ENCODE data around the gene AMH. TPM values are rescaled to one million over a fixed set of nuclear protein-coding genes. Genes with fewer than 3 reads are reported as not detected.
A peak's percentile ranks its signal among the peaks of the same experiment; 100 is the strongest.

Gene AMH
- total and polyA plus RNA-seq, 2 experiments from 2014 or later: 1.9 to 6.8 TPM

DNA sequence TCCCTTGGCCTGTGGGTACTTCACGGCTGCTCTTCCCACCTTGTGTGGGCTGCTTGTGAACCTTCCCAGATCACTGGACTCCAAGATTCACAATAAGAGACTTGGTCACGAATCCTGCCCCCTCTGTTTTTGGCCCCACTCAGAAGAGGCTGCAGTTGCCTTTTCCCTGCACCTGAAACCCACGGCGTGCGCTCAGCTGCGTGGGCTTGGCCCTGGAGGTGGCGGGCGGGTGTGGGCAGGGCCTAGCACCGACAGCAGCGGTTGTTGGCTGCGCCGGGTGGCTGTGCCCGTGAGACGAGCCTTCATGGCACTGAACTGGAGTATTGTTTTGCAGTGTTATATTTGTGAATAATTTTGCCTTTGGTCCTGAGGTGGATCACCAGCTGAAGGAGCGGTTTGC, 46.8 kb upstream of the AMH start:
- Histone ChIP-seq H3K9me2 (ENCODE audit: insufficient read depth) (no peaks in the 10 kb centered on the region), H4K20me1 (replicated peaks; ENCODE audit: insufficient read depth) (no peaks in the 10 kb centered on the region; the same call in 1 of the 2 replicates), H3K27me3 (ENCODE audit: insufficient read depth) (no peaks in the 10 kb centered on the region), H3K4me3 (no peak overlapping the region), H3F3A (replicated peaks; ENCODE audit: low read depth) (0 out of 2 replicates have a peak, but pooled peaks cover 6% of the 10 kb centered on the region), H3K36me3 (ENCODE audit: insufficient read depth) (no peaks in the 10 kb centered on the region; the same call in 1 of the 2 replicates), H3K79me2 (replicated peaks; ENCODE audit: insufficient read depth) (peaks cover 20% of the 10 kb centered on the region; the same call in 1 of the 2 replicates), H2AFZ (no peak overlapping the region), H3K27ac (ENCODE audit: low read depth) (peak overlapping the region; percentile 92), H3K4me1 (ENCODE audit: insufficient read depth) (no peaks in the 10 kb centered on the region), H3K4me2 (no peak overlapping the region)
- Mint-ChIP-seq H3K4me1 (peaks cover 6% of the 10 kb centered on the region; the same call in 1 of the 3 replicates), H3K36me3 (ENCODE audit: low read depth) (peaks cover 34% of the 10 kb centered on the region), H3K9me3 (no peaks in the 10 kb centered on the region; the same call in 2 of the 3 replicates), H3K27me3 (ENCODE audit: insufficient read depth, low read depth, poor library complexity) (peaks cover 5% of the 10 kb centered on the region), H3K4me3 (no peak overlapping the region), H3K27ac (no peak overlapping the region)
- ATAC-seq: no peak
- no peak for DNase-seq (ENCODE audit: low spot score)
- TF ChIP-seq, protein P1, sequence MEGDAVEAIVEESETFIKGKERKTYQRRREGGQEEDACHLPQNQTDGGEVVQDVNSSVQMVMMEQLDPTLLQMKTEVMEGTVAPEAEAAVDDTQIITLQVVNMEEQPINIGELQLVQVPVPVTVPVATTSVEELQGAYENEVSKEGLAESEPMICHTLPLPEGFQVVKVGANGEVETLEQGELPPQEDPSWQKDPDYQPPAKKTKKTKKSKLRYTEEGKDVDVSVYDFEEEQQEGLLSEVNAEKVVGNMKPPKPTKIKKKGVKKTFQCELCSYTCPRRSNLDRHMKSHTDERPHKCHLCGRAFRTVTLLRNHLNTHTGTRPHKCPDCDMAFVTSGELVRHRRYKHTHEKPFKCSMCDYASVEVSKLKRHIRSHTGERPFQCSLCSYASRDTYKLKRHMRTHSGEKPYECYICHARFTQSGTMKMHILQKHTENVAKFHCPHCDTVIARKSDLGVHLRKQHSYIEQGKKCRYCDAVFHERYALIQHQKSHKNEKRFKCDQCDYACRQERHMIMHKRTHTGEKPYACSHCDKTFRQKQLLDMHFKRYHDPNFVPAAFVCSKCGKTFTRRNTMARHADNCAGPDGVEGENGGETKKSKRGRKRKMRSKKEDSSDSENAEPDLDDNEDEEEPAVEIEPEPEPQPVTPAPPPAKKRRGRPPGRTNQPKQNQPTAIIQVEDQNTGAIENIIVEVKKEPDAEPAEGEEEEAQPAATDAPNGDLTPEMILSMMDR (conservative IDR thresholded peaks at IDR 0.05; ENCODE audit: low read depth in 2 of 2): no peak
- TF ChIP-seq EZH2phosphoT487 (IDR thresholded peaks at IDR 0.05; ENCODE audit: unreplicated experiment) (no peak), NANOG (IDR thresholded peaks at IDR 0.05; ENCODE audit: borderline replicate concordance) (no peak), CREB1 (CRISPR knock-in tag; IDR thresholded peaks at IDR 0.05; ENCODE audit: low read depth) (no peak), EZH2 (IDR thresholded peaks at IDR 0.05; ENCODE audit: low read depth, unreplicated experiment) (no peak), STAT1 (IDR thresholded peaks at IDR 0.05; ENCODE audit: unreplicated experiment) (no peak), ZNF114 (CRISPR knock-in tag; IDR thresholded peaks at IDR 0.05) (no peak)
- TF ChIP-seq, protein P2, sequence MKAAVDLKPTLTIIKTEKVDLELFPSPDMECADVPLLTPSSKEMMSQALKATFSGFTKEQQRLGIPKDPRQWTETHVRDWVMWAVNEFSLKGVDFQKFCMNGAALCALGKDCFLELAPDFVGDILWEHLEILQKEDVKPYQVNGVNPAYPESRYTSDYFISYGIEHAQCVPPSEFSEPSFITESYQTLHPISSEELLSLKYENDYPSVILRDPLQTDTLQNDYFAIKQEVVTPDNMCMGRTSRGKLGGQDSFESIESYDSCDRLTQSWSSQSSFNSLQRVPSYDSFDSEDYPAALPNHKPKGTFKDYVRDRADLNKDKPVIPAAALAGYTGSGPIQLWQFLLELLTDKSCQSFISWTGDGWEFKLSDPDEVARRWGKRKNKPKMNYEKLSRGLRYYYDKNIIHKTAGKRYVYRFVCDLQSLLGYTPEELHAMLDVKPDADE (IDR thresholded peaks at IDR 0.05): no peak
- TF ChIP-seq, protein P3, sequence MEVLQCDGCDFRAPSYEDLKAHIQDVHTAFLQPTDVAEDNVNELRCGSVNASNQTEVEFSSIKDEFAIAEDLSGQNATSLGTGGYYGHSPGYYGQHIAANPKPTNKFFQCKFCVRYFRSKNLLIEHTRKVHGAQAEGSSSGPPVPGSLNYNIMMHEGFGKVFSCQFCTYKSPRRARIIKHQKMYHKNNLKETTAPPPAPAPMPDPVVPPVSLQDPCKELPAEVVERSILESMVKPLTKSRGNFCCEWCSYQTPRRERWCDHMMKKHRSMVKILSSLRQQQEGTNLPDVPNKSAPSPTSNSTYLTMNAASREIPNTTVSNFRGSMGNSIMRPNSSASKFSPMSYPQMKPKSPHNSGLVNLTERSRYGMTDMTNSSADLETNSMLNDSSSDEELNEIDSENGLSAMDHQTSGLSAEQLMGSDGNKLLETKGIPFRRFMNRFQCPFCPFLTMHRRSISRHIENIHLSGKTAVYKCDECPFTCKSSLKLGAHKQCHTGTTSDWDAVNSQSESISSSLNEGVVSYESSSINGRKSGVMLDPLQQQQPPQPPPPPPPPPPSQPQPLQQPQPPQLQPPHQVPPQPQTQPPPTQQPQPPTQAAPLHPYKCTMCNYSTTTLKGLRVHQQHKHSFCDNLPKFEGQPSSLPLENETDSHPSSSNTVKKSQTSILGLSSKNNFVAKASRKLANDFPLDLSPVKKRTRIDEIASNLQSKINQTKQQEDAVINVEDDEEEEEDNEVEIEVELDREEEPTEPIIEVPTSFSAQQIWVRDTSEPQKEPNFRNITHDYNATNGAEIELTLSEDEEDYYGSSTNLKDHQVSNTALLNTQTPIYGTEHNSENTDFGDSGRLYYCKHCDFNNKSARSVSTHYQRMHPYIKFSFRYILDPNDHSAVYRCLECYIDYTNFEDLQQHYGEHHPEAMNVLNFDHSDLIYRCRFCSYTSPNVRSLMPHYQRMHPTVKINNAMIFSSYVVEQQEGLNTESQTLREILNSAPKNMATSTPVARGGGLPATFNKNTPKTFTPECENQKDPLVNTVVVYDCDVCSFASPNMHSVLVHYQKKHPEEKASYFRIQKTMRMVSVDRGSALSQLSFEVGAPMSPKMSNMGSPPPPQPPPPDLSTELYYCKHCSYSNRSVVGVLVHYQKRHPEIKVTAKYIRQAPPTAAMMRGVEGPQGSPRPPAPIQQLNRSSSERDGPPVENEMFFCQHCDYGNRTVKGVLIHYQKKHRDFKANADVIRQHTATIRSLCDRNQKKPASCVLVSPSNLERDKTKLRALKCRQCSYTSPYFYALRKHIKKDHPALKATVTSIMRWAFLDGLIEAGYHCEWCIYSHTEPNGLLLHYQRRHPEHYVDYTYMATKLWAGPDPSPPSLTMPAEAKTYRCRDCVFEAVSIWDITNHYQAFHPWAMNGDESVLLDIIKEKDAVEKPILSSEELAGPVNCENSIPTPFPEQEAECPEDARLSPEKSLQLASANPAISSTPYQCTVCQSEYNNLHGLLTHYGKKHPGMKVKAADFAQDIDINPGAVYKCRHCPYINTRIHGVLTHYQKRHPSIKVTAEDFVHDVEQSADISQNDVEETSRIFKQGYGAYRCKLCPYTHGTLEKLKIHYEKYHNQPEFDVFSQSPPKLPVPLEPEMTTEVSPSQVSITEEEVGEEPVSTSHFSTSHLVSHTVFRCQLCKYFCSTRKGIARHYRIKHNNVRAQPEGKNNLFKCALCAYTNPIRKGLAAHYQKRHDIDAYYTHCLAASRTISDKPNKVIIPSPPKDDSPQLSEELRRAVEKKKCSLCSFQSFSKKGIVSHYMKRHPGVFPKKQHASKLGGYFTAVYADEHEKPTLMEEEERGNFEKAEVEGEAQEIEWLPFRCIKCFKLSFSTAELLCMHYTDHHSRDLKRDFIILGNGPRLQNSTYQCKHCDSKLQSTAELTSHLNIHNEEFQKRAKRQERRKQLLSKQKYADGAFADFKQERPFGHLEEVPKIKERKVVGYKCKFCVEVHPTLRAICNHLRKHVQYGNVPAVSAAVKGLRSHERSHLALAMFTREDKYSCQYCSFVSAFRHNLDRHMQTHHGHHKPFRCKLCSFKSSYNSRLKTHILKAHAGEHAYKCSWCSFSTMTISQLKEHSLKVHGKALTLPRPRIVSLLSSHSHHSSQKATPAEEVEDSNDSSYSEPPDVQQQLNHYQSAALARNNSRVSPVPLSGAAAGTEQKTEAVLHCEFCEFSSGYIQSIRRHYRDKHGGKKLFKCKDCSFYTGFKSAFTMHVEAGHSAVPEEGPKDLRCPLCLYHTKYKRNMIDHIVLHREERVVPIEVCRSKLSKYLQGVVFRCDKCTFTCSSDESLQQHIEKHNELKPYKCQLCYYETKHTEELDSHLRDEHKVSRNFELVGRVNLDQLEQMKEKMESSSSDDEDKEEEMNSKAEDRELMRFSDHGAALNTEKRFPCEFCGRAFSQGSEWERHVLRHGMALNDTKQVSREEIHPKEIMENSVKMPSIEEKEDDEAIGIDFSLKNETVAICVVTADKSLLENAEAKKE (CRISPR knock-in tag; IDR thresholded peaks at IDR 0.05): no peak

All from GM23338 (cell line).